HepG2 (cell line): Measurements from ENCODE around the gene PPA2. TPM values are rescaled to one million over a fixed set of nuclear protein-coding genes. Genes with fewer than 3 reads are reported as not detected.

ENCODE experiments used
- KLF11 ChIP-seq: IDR thresholded peaks from 2 replicates; pipeline ENCODE4 v1.6.1; 2016; ENCODE audit warnings: missing compliant biosample characterization
- MAFG ChIP-seq: sonication (generic); formaldehyde crosslinking; IDR thresholded peaks from 2 replicates; pipeline ENCODE4 v1.5.1; 2020; ENCODE audit warnings: mild to moderate bottlenecking, missing genetic modification reagents
- NCOA1 ChIP-seq: sonication (generic); formaldehyde crosslinking; IDR thresholded peaks from 2 replicates; pipeline ENCODE4 v1.9.0; 2021; ENCODE audit warnings: missing genetic modification reagents
- SMARCE1 ChIP-seq: fragments of 450-650 bp; IDR thresholded peaks from 2 replicates; pipeline ENCODE4 v1.6.1; 2017; ENCODE audit warnings: borderline replicate concordance
- SP2 ChIP-seq: sonication (generic); formaldehyde crosslinking; IDR thresholded peaks from 2 replicates; pipeline ENCODE4 v1.5.1; 2020; ENCODE audit warnings: mild to moderate bottlenecking, missing genetic modification reagents
- ZBTB49 ChIP-seq: sonication (generic); formaldehyde crosslinking; IDR thresholded peaks from 2 replicates; pipeline ENCODE4 v1.4.0; 2020; ENCODE audit warnings: missing genetic modification reagents, borderline replicate concordance
- ZC3H4 ChIP-seq: sonication (generic); formaldehyde crosslinking; IDR thresholded peaks from 2 replicates; pipeline ENCODE4 v1.4.0; 2020; ENCODE audit warnings: missing genetic modification reagents, borderline replicate concordance
- ZGPAT ChIP-seq: IDR thresholded peaks from 2 replicates; pipeline ENCODE4 v1.6.1; 2016; ENCODE audit warnings: mild to moderate bottlenecking
- ZNF18 ChIP-seq: sonication (generic); formaldehyde crosslinking; IDR thresholded peaks from 2 replicates; pipeline ENCODE4 v1.8.0; 2022; ENCODE audit warnings: mild to moderate bottlenecking, missing genetic modification reagents; ENCODE audit not compliant: insufficient replicate concordance
- ZNF280D ChIP-seq: sonication (generic); formaldehyde crosslinking; IDR thresholded peaks from 2 replicates; pipeline ENCODE4 v1.5.1; 2020; ENCODE audit warnings: mild to moderate bottlenecking, missing genetic modification reagents
- ZNF292 ChIP-seq: sonication (generic); formaldehyde crosslinking; IDR thresholded peaks from 2 replicates; pipeline ENCODE4 v1.8.1; 2022; ENCODE audit warnings: mild to moderate bottlenecking, low read depth, missing genetic modification reagents, borderline replicate concordance
- ZNF30 ChIP-seq: sonication (generic); formaldehyde crosslinking; IDR thresholded peaks from 2 replicates; pipeline ENCODE4 v1.5.0; 2020; ENCODE audit warnings: mild to moderate bottlenecking, missing genetic modification reagents
- ZNF460 ChIP-seq: sonication (generic); formaldehyde crosslinking; IDR thresholded peaks from 2 replicates; pipeline ENCODE4 v1.5.1; 2020; ENCODE audit warnings: missing genetic modification reagents, mild to moderate bottlenecking, borderline replicate concordance
- ZNF512B ChIP-seq: sonication (generic); formaldehyde crosslinking; IDR thresholded peaks from 2 replicates; pipeline ENCODE4 v1.5.1; 2020; ENCODE audit warnings: missing genetic modification reagents, mild to moderate bottlenecking, borderline replicate concordance
- ZNF589 ChIP-seq: sonication (generic); formaldehyde crosslinking; conservative IDR thresholded peaks from 2 replicates; pipeline ENCODE4 v1.8.0; 2022; ENCODE audit warnings: mild to moderate bottlenecking, moderate library complexity, missing genetic modification reagents
- ZNF691 ChIP-seq: sonication (generic); formaldehyde crosslinking; IDR thresholded peaks from 2 replicates; pipeline ENCODE4 v1.4.0; 2020; ENCODE audit warnings: missing genetic modification reagents, low read depth, mild to moderate bottlenecking, borderline replicate concordance
- ZSCAN21 ChIP-seq: sonication (generic); formaldehyde crosslinking; IDR thresholded peaks from 2 replicates; pipeline ENCODE4 v1.8.0; 2022; ENCODE audit warnings: mild to moderate bottlenecking, missing genetic modification reagents, moderate library complexity, borderline replicate concordance
- polyA plus RNA-seq, 8 experiments: library from polyadenylated mRNA; depleted of rRNA in 3 of 8; stranded (reverse) in 7 of 8; unstranded in 1 of 8; fragments of >200 nt; fragmentation: Illumina TruSeq in 4 of 8; extraction: Trizol in 4 of 8; gene quantifications; 2 replicates each; pipeline versions ENCODE4 v1.2.1 to v1.2.3, GENCODE V29; 2011 to 2016; ENCODE audit warnings: low read depth in 4 of 8, missing spikeins in 1 of 8, mixed read lengths in 1 of 8; ENCODE audit not compliant: insufficient read depth in 1 of 8
- total RNA-seq, 5 experiments: library from RNA; depleted of rRNA; stranded (reverse); fragments of >200 nt; fragmentation: Illumina TruSeq; extraction: Trizol; gene quantifications; 2 replicates each; pipeline ENCODE4 v1.2.3, GENCODE V29; 2016; ENCODE audit warnings: low read depth in 1 of 5

Gene PPA2
- total and polyA plus RNA-seq, 2 of the 13 experiments (the other 11 are each of a cell fraction or from before 2014, with no cell fraction given) = 44.2 to 70.6 TPM

GRCh38 chr4:105474099-105474518 is 247 bp upstream of the PPA2 start (continued):
- TF ChIP-seq ZNF691 (CRISPR knock-in tag) (0 out of 2 replicates have a peak, but pooled peaks have one; percentile 60), ZBTB49 (CRISPR knock-in tag) (no peak), ZNF512B (CRISPR knock-in tag) (no peak), SMARCE1 (no peak), MAFG (CRISPR knock-in tag) (no peak), ZNF292 (CRISPR knock-in tag) (peak; percentile 9; the same call in 1 of the 2 replicates), NCOA1 (CRISPR knock-in tag) (0 out of 2 replicates have a peak, but pooled peaks have one; percentile 60), ZNF30 (CRISPR knock-in tag) (no peak), ZNF18 (CRISPR knock-in tag) (no peak), ZNF589 (CRISPR knock-in tag) (no peak), ZNF280D (CRISPR knock-in tag) (no peak), ZC3H4 (CRISPR knock-in tag) (no peak), KLF11 (no peak), ZSCAN21 (CRISPR knock-in tag) (peak; percentile 25; the same call in 1 of the 2 replicates), SP2 (CRISPR knock-in tag) (no peak), ZGPAT (CRISPR knock-in tag) (0 out of 2 replicates have a peak, but pooled peaks have one; percentile 5), ZNF460 (no peak)
